ENCODE data around the gene EFTUD2. TPM values are rescaled to one million over a fixed set of nuclear protein-coding genes. Genes with fewer than 3 reads are reported as not detected.
"Not testable (repeated sequence)": the region's sequence is repeated elsewhere in the genome, so short reads cannot be mapped to it uniquely, and the experiment has no call there.

The EFTUD2 gene
- total and polyA plus RNA-seq, 7 donors = 20.6 to 93.1 (median 48.4) TPM

GRCh38 chr17:44827863-44828262 is 71.4 kb downstream of the EFTUD2 start:
- no peak for TF ChIP-seq POLR2A (IDR thresholded peaks at IDR 0.05)
- TF ChIP-seq, protein P1, sequence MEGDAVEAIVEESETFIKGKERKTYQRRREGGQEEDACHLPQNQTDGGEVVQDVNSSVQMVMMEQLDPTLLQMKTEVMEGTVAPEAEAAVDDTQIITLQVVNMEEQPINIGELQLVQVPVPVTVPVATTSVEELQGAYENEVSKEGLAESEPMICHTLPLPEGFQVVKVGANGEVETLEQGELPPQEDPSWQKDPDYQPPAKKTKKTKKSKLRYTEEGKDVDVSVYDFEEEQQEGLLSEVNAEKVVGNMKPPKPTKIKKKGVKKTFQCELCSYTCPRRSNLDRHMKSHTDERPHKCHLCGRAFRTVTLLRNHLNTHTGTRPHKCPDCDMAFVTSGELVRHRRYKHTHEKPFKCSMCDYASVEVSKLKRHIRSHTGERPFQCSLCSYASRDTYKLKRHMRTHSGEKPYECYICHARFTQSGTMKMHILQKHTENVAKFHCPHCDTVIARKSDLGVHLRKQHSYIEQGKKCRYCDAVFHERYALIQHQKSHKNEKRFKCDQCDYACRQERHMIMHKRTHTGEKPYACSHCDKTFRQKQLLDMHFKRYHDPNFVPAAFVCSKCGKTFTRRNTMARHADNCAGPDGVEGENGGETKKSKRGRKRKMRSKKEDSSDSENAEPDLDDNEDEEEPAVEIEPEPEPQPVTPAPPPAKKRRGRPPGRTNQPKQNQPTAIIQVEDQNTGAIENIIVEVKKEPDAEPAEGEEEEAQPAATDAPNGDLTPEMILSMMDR (IDR thresholded peaks at IDR 0.05) = no peak
- no peak for TF ChIP-seq POLR2AphosphoS5 (IDR thresholded peaks at IDR 0.05)
- TF ChIP-seq EP300 (IDR thresholded peaks at IDR 0.05) = no peak

DNA sequence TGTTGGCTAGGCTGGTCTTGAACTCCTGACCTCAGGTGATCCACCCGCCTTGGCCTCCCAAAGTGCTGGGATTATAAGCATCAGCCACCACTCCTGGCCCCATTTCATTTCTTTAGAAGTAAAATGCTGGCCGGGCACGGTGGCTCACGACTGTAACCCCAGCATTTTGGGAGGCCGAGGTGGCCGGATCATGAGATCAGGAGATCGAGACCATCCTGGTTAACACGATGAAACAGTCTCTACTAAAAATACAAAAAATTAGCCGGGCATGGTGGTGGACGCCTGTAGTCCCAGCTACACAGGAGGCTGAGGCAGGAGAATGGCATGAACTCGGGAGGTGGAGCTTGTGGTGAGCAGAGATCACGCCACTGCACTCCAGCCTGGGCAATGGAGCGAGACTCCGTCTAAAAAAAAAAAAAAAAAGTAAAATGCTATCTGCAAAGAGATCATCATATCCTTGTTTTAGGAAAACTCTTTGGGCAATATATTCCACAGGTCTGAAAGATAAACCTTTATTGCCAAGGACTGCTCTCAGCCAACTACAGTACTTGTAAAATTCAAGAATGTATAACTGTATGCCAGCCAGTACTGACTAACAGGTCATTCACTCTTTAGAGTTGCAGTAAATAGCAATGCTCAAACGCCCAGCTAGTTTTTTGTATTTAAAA is 73.0 kb downstream of the EFTUD2 start:
- intact Hi-C loops (cut with DNase I) = loop anchor here (5.0 kb wide), 1 partner anchor 49 kb away; no protein-coding TSS in a partner anchor
- peaks cover 0 to 51% (median 39%) of the 10 kb centered on the region in 4 donors for H3K4me1 ChIP-seq
- WGBS, 2 donors = 79 to 87% methylated on average over 15 of the region's 15 CpGs

More at GRCh38 chr17:44827863-44828262, 71.4 kb downstream of the EFTUD2 start:
- intact Hi-C loops (cut with DNase I) = loop anchor here (5.0 kb wide), 1 partner anchor 51 kb away; no protein-coding TSS in a partner anchor
- Histone ChIP-seq H3K36me3 (peaks cover 0 to 5% (median 0%) of the 10 kb centered on the region in 4 donors), H3K9me3 (no peaks in the 10 kb centered on the region), H3K27me3 (peaks cover 0 to 8% (median 3%) of the 10 kb centered on the region in 3 donors), H3K4me1 (peaks cover 0 to 37% (median 31%) of the 10 kb centered on the region in 4 donors), H3K27ac (peak overlapping the region; percentile 88 to 99 (median 96)), H3K4me3 (peak overlapping the region; percentile 83 to 87 (median 86))
- no peak for DNase-seq
- WGBS, 2 donors = 64 to 80% methylated on average over 1 of the region's 1 CpG

DNA sequence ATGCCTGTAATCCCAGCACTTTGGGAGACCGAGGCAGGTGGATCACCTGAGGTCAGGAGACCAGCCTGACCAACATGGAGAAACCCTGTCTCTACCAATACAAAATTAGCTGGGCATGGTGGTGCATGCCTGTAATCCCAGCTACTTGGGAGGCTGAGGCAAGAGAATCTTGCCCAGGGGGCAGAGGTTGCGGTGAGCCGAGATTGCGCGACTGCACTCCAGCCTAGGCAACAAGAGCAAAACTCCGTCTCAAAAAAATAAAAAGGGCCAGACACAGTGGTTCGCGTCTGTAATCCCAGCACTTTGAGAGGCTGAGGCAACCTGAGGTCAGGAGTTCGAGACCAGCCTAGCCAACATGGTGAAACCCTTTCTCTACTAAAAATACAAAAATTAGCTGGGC is 74.0 kb downstream of the EFTUD2 start:
- peak; percentile 18 for DNase-seq
- H3K4me1 ChIP-seq = peaks cover 0 to 61% (median 42%) of the 10 kb centered on the region in 4 donors
- 94% methylated on average over 9 of the region's 9 CpGs for WGBS, 2 donors

More for the DNA sequence above, 73.0 kb downstream of the EFTUD2 start:
- TF ChIP-seq POLR2A (IDR thresholded peaks at IDR 0.05) = no peak
- TF ChIP-seq POLR2AphosphoS5 (IDR thresholded peaks at IDR 0.05) = peak in 3 of 4 donors; percentile 39 to 60 (median 53)
- peak in 1 of 4 donors; percentile 3 for TF ChIP-seq EP300 (IDR thresholded peaks at IDR 0.05)
- TF ChIP-seq, protein P1 (IDR thresholded peaks at IDR 0.05) = no peak
- H3K36me3 ChIP-seq = peaks cover 0 to 5% (median 0%) of the 10 kb centered on the region in 4 donors
- H3K27me3 ChIP-seq = peaks cover 0 to 8% (median 3%) of the 10 kb centered on the region in 3 donors
- DNase-seq = peak; percentile 57
- H3K27ac ChIP-seq = peak overlapping the region in 3 of 4 donors; percentile 94 to 99 (median 98)
- no peaks in the 10 kb centered on the region for H3K9me3 ChIP-seq
- peak overlapping the region in 3 of 4 donors; percentile 83 to 86 (median 86) for H3K4me3 ChIP-seq

GRCh38 chr17:44820631-44821212 is 78.5 kb downstream of the EFTUD2 start:
- no peaks in the 10 kb centered on the region for H3K9me3 ChIP-seq
- 14 to 58% methylated on average over 7 of the region's 7 CpGs for WGBS, 2 donors
- no peak for TF ChIP-seq POLR2A (IDR thresholded peaks at IDR 0.05)
- peak in 3 of 4 donors; percentile 33 to 71 (median 44) for TF ChIP-seq POLR2AphosphoS5 (IDR thresholded peaks at IDR 0.05)
- TF ChIP-seq EP300 (IDR thresholded peaks at IDR 0.05) = peak in 1 of 4 donors; percentile 30
- intact Hi-C loops (cut with DNase I) = no loop called here
- peak overlapping the region; percentile 67 to 99 (median 96) for H3K27ac ChIP-seq
- H3K27me3 ChIP-seq = no peaks in the 10 kb centered on the region
- peak; percentile 59 for DNase-seq
- peaks cover 0 to 82% (median 70%) of the 10 kb centered on the region in 4 donors for H3K4me1 ChIP-seq
- H3K36me3 ChIP-seq = peaks cover 0 to under 1% (median 0%) of the 10 kb centered on the region in 4 donors
- H3K4me3 ChIP-seq = no peak overlapping the region

More for the DNA sequence above, 74.0 kb downstream of the EFTUD2 start:
- not testable (repeated sequence) for H3K27me3 ChIP-seq, H3K9me3 ChIP-seq, H3K36me3 ChIP-seq, H3K4me3 ChIP-seq
- intact Hi-C loops (cut with DNase I) = loop anchor here (5.0 kb wide), 1 partner anchor 48 kb away; no protein-coding TSS in a partner anchor
- H3K27ac ChIP-seq = peak overlapping the region in 3 of 4 donors; percentile 94 to 99 (median 98)

DNA sequence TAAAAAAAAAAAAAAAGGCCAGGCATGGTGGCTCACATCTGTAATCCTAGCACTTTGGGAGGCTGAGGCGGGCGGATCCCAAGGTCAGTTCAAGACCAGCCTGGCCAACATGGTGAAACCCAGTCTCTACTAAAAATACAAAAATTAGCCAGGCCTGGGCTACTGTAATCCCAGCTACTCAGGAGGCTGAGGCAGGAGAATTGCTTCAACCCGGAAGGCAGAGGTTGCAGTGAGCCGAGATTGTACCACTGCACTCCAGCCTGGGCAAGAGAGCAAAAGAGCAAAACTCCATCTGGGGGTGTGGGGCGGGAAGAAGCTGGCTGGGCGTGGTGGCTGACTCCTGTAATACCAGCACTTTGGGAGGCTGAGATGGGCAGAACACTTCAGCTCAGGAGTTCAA is 80.7 kb downstream of the EFTUD2 start:
- DNase-seq; H3K9me3 ChIP-seq; H3K4me3 ChIP-seq; H3K36me3 ChIP-seq; H3K27me3 ChIP-seq; intact Hi-C loops (cut with DNase I): not testable (repeated sequence)
- peak overlapping the region in 3 of 4 donors; percentile 94 to 99 (median 98) for H3K27ac ChIP-seq
- 52 to 87% methylated on average over 6 of the region's 6 CpGs for WGBS, 2 donors
- peaks cover 0 to 83% (median 63%) of the 10 kb centered on the region in 4 donors for H3K4me1 ChIP-seq

- intact Hi-C loops (cut with DNase I) = no loop called here
- Histone ChIP-seq H3K9me3 (no peaks in the 10 kb centered on the region), H3K36me3 (no peaks in the 10 kb centered on the region), H3K4me3 (no peak overlapping the region), H3K27ac (peak overlapping the region; percentile 39 to 99 (median 96)), H3K27me3 (no peaks in the 10 kb centered on the region), H3K4me1 (peaks cover 0 to 89% (median 72%) of the 10 kb centered on the region in 4 donors)
- no peak for TF ChIP-seq EP300 (IDR thresholded peaks at IDR 0.05)
- TF ChIP-seq POLR2A (IDR thresholded peaks at IDR 0.05) = no peak
- TF ChIP-seq POLR2AphosphoS5 (IDR thresholded peaks at IDR 0.05) = no peak
- TF ChIP-seq, protein P1 (IDR thresholded peaks at IDR 0.05) = no peak
- DNase-seq = no peak
- WGBS, 2 donors = 71 to 80% methylated on average over 4 of the region's 4 CpGs
Observed at GRCh38 chr17:44812263-44812662, 87.0 kb downstream of the EFTUD2 start.

DNA sequence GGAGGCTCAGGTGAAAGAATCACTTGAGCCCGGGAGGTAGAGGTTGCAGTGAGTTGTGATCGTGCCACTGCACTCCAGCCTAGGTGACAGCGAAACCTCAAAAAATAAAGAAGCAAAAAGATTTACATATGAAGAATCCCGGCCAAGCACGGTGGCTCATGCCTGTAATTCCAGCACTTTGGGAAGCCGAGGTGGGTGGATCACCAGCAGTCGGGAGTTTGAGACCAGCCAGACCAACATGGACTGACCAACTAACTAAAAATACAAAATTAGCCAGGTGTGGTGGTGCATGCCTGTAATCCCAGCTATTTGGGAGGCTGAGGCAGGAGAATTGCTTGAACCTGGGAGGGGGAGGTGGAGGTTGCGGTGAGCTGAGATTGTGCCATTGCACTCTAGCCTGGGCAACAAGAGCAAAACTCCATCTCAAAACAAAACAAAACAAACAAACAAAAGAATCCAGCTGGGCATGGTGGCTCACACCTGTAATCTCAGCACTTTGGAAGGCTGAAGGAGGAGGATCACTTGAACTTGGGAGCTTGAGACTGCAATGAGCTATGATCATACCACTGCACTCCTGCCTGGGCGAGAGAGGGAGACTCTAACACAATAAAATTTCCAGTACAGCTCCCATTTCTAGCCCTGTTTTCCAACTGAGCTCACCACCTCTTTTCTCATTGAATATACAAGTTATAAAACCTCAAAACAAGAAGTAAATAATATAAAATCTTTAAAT is 90.4 kb downstream of the EFTUD2 start:
- H3K27me3 ChIP-seq; DNase-seq; H3K9me3 ChIP-seq; H3K36me3 ChIP-seq; intact Hi-C loops (cut with DNase I); H3K4me3 ChIP-seq: not testable (repeated sequence)
- WGBS, 2 donors = 91 to 93% methylated on average over 9 of the region's 9 CpGs
- Histone ChIP-seq H3K27ac (peak overlapping the region in 3 of 4 donors; percentile 93 to 99 (median 98)), H3K4me1 (peaks cover 0 to 93% (median 83%) of the 10 kb centered on the region in 4 donors)
